Measurements from ENCODE around the gene RIPOR3. TPM values are rescaled to one million over a fixed set of nuclear protein-coding genes. Genes with fewer than 3 reads are reported as not detected.
A peak's percentile ranks its signal among the peaks of the same experiment; 100 is the strongest.

Gene RIPOR3
- total RNA-seq, 1 donor from 2014 or later, result 0.53 TPM

DNA sequence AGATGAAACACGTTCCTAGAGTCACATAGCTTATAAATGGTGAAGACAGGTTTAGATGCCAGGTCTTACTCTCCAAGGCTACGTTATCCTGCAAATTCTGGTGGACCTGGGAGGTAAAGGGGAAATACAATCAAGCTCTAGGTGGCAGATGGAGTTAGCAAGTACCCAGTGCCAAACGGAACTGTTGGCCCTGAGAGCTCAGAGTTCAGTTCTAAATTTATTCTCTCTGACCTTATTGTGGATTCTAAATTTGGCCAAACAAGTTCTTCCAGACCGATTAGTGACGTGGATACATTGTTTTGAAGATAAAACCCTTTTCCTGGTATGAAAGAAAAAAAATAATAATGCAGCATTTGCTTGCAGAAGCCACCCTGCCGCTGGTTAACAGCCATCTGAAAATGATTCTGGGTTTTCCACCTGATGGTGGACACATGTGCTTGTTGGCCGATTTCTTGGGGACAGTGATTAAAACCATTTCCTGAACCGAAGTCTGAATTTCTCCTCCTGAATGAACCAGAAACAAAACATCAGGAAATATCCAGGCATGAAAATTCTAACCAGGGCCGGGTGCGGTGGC lies 32.5 kb downstream of the RIPOR3 start:
- FAIRE-seq, result no peak
- H3K36me3 ChIP-seq (ENCODE audit: control insufficient read depth, insufficient read depth, low read length), result no peaks in the 10 kb centered on the region
- DNase-seq (ENCODE audit: low read depth), result peak; percentile 17
- TF ChIP-seq CTCF (IDR thresholded peaks at IDR 0.05; ENCODE audit: insufficient read depth, low read length, severe bottlenecking), result no peak
- no peak overlapping the region for H3K4me3 ChIP-seq (ENCODE audit: low read depth, low read length)
- H3K27me3 ChIP-seq (ENCODE audit: control insufficient read depth, insufficient read depth, low read length), result no peaks in the 10 kb centered on the region

- Histone ChIP-seq H3K36me3 (ENCODE audit: control insufficient read depth, insufficient read depth, low read length) (no peaks in the 10 kb centered on the region), H3K27me3 (ENCODE audit: control insufficient read depth, insufficient read depth, low read length) (no peaks in the 10 kb centered on the region), H3K4me3 (ENCODE audit: low read depth, low read length) (no peak overlapping the region)
- FAIRE-seq (no peak), DNase-seq (ENCODE audit: low read depth) (no peak)
- no peak for TF ChIP-seq CTCF (IDR thresholded peaks at IDR 0.05; ENCODE audit: insufficient read depth, low read length, severe bottlenecking)
These were observed 35.9 kb downstream of the RIPOR3 start for GRCh38 chr20:50655311-50655880.

DNA sequence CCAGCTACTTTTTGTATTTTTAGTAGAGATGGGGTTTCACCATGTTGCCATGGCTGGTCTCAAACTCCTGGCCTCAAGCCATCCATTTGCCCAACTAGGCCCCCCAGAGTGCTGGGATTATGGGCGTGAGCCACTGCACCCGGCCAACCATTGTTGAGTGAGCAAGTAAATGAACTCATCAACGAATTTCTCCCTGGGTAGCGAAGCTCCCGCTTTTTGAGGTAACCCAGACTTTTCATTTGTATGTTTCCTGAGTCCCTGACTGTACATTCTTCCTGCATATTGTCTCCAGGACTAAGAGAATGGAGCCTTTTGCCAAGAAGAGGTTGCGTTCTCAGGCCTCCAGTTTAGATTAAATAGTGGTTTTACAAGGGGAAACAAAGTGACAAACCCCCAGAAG lies 36.4 kb downstream of the RIPOR3 start:
- no peak overlapping the region for H3K4me3 ChIP-seq (ENCODE audit: low read depth, low read length)
- TF ChIP-seq CTCF (IDR thresholded peaks at IDR 0.05; ENCODE audit: insufficient read depth, low read length, severe bottlenecking), result no peak
- no peaks in the 10 kb centered on the region for H3K36me3 ChIP-seq (ENCODE audit: control insufficient read depth, insufficient read depth, low read length)
- no peaks in the 10 kb centered on the region for H3K27me3 ChIP-seq (ENCODE audit: control insufficient read depth, insufficient read depth, low read length)
- FAIRE-seq, result no peak
- DNase-seq (ENCODE audit: low read depth), result no peak

DNA sequence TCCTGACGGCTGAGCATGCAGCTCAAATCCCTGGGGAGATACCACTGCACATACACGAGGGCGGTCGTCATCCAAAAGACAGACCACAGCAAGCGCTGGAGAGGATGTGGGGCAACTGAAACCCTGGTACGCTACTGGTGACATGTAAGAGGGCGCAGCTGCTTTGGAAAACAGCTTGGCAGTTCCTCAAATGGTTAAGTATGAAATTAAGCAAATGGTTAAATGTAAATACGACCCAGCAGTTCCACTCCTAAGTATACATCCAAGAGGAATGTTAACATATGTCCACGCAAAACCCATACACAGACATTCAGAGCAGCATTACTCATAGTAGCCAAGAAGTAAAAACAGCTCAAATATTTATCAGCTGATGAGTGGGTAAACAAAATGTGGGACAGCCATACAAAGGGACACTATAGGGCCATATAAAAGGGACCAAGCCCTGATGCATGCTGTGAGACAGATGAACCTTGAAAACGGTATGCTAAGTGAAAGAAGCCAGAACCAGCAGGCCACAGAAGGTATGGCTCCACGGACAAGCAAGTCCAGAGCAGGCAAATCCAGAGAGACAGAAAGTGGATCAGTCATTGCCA lies 38.5 kb downstream of the RIPOR3 start:
- DNase-seq (ENCODE audit: low read depth), result no peak
- TF ChIP-seq CTCF (IDR thresholded peaks at IDR 0.05; ENCODE audit: insufficient read depth, low read length, severe bottlenecking), result no peak
- no peaks in the 10 kb centered on the region for H3K36me3 ChIP-seq (ENCODE audit: control insufficient read depth, insufficient read depth, low read length)
- no peak for FAIRE-seq
- no peak overlapping the region for H3K4me3 ChIP-seq (ENCODE audit: low read depth, low read length)
- H3K27me3 ChIP-seq (ENCODE audit: control insufficient read depth, insufficient read depth, low read length), result no peaks in the 10 kb centered on the region

DNA sequence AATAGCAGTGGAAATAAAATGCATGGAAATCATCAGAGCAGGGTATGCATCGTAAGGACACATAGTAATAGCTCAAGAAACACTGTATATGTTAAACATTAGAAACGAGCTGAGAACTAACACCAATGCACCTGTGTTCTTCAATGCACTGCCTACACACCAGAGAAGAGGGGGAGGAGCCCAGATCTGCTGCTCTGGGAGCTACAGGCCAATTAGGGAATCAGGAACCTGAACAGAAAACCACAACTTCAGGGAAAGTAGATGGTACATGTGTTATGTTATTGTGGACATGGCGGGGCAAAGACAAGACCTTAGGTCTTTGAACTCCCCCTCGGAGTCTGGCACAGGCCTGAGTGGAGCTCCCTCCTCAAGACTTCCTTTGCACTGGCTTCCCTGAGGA lies 39.7 kb downstream of the RIPOR3 start:
- H3K27me3 ChIP-seq (ENCODE audit: control insufficient read depth, insufficient read depth, low read length), result no peaks in the 10 kb centered on the region
- no peak for TF ChIP-seq CTCF (IDR thresholded peaks at IDR 0.05; ENCODE audit: insufficient read depth, low read length, severe bottlenecking)
- no peak for FAIRE-seq

More for the DNA sequence above, 39.7 kb downstream of the RIPOR3 start:
- no peak for DNase-seq (ENCODE audit: low read depth)
- no peak overlapping the region for H3K4me3 ChIP-seq (ENCODE audit: low read depth, low read length)
- no peaks in the 10 kb centered on the region for H3K36me3 ChIP-seq (ENCODE audit: control insufficient read depth, insufficient read depth, low read length)
